ENCODE results near the gene SMU1.

Gene SMU1

GRCh38 chr9:33019797-33020196 lies 56.7 kb downstream of the SMU1 start:
- H3K18ac ChIP-seq (ENCODE audit: low read depth in 1 of 2, low read length in 2 of 2), result no peak overlapping the region
- no peak overlapping the region for H3K23ac ChIP-seq (ENCODE audit: low read length in 2 of 2)
- H3K27me3 ChIP-seq (ENCODE audit: control insufficient read depth in 1 of 2, insufficient read depth in 1 of 2, low read length in 2 of 2), result no peaks in the 10 kb centered on the region
- H2BK12ac ChIP-seq (ENCODE audit: low read length in 2 of 2), result no peak overlapping the region
- no peak overlapping the region for H2BK5ac ChIP-seq (ENCODE audit: low read depth, low read length, poor library complexity, severe bottlenecking)
- no peak overlapping the region for H2BK120ac ChIP-seq (ENCODE audit: low read depth, low read length)
- H2AK5ac ChIP-seq (ENCODE audit: low read length, severe bottlenecking), result no peak overlapping the region
- no peak overlapping the region for H3K27ac ChIP-seq (ENCODE audit: low read length, poor library complexity, severe bottlenecking)
- no peak overlapping the region for H3K14ac ChIP-seq (ENCODE audit: low read length in 2 of 2)
- 98% methylated on average over 22 of the region's 25 CpGs for WGBS
- no peak overlapping the region for H4K8ac ChIP-seq (ENCODE audit: low read length)
- H2AFZ ChIP-seq (ENCODE audit: low read depth, low read length), result no peak overlapping the region
- no peak overlapping the region for H2BK15ac ChIP-seq (ENCODE audit: low read depth, poor library complexity, severe bottlenecking)
- peaks cover 20% of the 10 kb centered on the region for H3K79me1 ChIP-seq (replicated peaks; ENCODE audit: low read length, poor library complexity, severe bottlenecking)
- H3K4ac ChIP-seq (ENCODE audit: low read depth in 1 of 2, low read length in 2 of 2), result no peak overlapping the region
- DNase-seq, result no peak
- H3K9me3 ChIP-seq (ENCODE audit: control insufficient read depth, low read length), result no peaks in the 10 kb centered on the region
- peaks cover 9% of the 10 kb centered on the region for H3K4me1 ChIP-seq (ENCODE audit: control insufficient read depth, insufficient read depth, low read depth, low read length)
- H3K4me3 ChIP-seq (ENCODE audit: insufficient read depth in 1 of 2, low read depth in 1 of 2, low read length in 2 of 2), result no peak overlapping the region
- no peak overlapping the region for H3K4me2 ChIP-seq (ENCODE audit: low read length, poor library complexity, severe bottlenecking)
- H4K91ac ChIP-seq (ENCODE audit: low read length), result no peak overlapping the region
- no peak overlapping the region for H3K9ac ChIP-seq (ENCODE audit: low read length)
- peaks cover 7 to 26% of the 10 kb centered on the region in 2 experiments for H3K36me3 ChIP-seq (ENCODE audit: control insufficient read depth in 1 of 2, insufficient read depth in 2 of 2, low read depth in 1 of 2, low read length in 2 of 2)

- Histone ChIP-seq H3K4me2 (ENCODE audit: low read length, poor library complexity, severe bottlenecking) (no peak overlapping the region), H2BK5ac (ENCODE audit: low read depth, low read length, poor library complexity, severe bottlenecking) (no peak overlapping the region), H3K9ac (ENCODE audit: low read length) (no peak overlapping the region), H3K27ac (ENCODE audit: low read length, poor library complexity, severe bottlenecking) (no peak overlapping the region), H3K36me3 (ENCODE audit: control insufficient read depth in 1 of 2, insufficient read depth in 2 of 2, low read depth in 1 of 2, low read length in 2 of 2) (peaks cover 7 to 26% of the 10 kb centered on the region in 2 experiments), H2BK12ac (ENCODE audit: low read length in 2 of 2) (no peak overlapping the region), H3K18ac (ENCODE audit: low read depth in 1 of 2, low read length in 2 of 2) (no peak overlapping the region), H3K14ac (ENCODE audit: low read length in 2 of 2) (no peak overlapping the region), H3K27me3 (ENCODE audit: control insufficient read depth in 1 of 2, insufficient read depth in 1 of 2, low read length in 2 of 2) (no peaks in the 10 kb centered on the region), H2BK120ac (ENCODE audit: low read depth, low read length) (no peak overlapping the region), H3K4ac (ENCODE audit: low read depth in 1 of 2, low read length in 2 of 2) (no peak overlapping the region), H3K79me1 (replicated peaks; ENCODE audit: low read length, poor library complexity, severe bottlenecking) (peaks cover 19% of the 10 kb centered on the region), H3K4me3 (ENCODE audit: insufficient read depth in 1 of 2, low read depth in 1 of 2, low read length in 2 of 2) (no peak overlapping the region), H2AFZ (ENCODE audit: low read depth, low read length) (no peak overlapping the region), H2BK15ac (ENCODE audit: low read depth, poor library complexity, severe bottlenecking) (no peak overlapping the region), H4K91ac (ENCODE audit: low read length) (no peak overlapping the region), H4K8ac (ENCODE audit: low read length) (no peak overlapping the region), H3K9me3 (ENCODE audit: control insufficient read depth, low read length) (no peaks in the 10 kb centered on the region), H3K4me1 (ENCODE audit: control insufficient read depth, insufficient read depth, low read depth, low read length) (peaks cover 1% of the 10 kb centered on the region), H2AK5ac (ENCODE audit: low read length, severe bottlenecking) (no peak overlapping the region), H3K23ac (ENCODE audit: low read length in 2 of 2) (no peak overlapping the region)
- no peak for DNase-seq
- 96% methylated on average over 1 of the region's 6 CpGs for WGBS
Observed at GRCh38 chr9:33017283-33018041, 59.0 kb downstream of the SMU1 start.

- whole genome bisulfite sequencing, result 100% methylated on average over 1 of the region's 1 CpG
- H3K4me1 ChIP-seq (ENCODE audit: control insufficient read depth, insufficient read depth, low read depth, low read length), result no peaks in the 10 kb centered on the region
- H3K36me3 ChIP-seq (ENCODE audit: control insufficient read depth in 1 of 2, insufficient read depth in 2 of 2, low read depth in 1 of 2, low read length in 2 of 2), result peaks cover 3 to 11% of the 10 kb centered on the region in 2 experiments
- H3K79me1 ChIP-seq (replicated peaks; ENCODE audit: low read length, poor library complexity, severe bottlenecking), result peaks cover 16% of the 10 kb centered on the region
- no peak overlapping the region for H4K8ac ChIP-seq (ENCODE audit: low read length)
- no peak overlapping the region for H2BK120ac ChIP-seq (ENCODE audit: low read depth, low read length)
- no peak overlapping the region for H2BK15ac ChIP-seq (ENCODE audit: low read depth, poor library complexity, severe bottlenecking)
- H3K4ac ChIP-seq (ENCODE audit: low read depth in 1 of 2, low read length in 2 of 2), result no peak overlapping the region
- no peak overlapping the region for H4K91ac ChIP-seq (ENCODE audit: low read length)
- no peak overlapping the region for H3K18ac ChIP-seq (ENCODE audit: low read depth in 1 of 2, low read length in 2 of 2)
- no peak overlapping the region for H3K14ac ChIP-seq (ENCODE audit: low read length in 2 of 2)
- H3K27ac ChIP-seq (ENCODE audit: low read length, poor library complexity, severe bottlenecking), result no peak overlapping the region
- H2BK5ac ChIP-seq (ENCODE audit: low read depth, low read length, poor library complexity, severe bottlenecking), result no peak overlapping the region
- no peak overlapping the region for H3K4me2 ChIP-seq (ENCODE audit: low read length, poor library complexity, severe bottlenecking)
- no peak overlapping the region for H2AK5ac ChIP-seq (ENCODE audit: low read length, severe bottlenecking)
- H3K23ac ChIP-seq (ENCODE audit: low read length in 2 of 2), result no peak overlapping the region
- H2AFZ ChIP-seq (ENCODE audit: low read depth, low read length), result no peak overlapping the region
- H2BK12ac ChIP-seq (ENCODE audit: low read length in 2 of 2), result no peak overlapping the region
- H3K9me3 ChIP-seq (ENCODE audit: control insufficient read depth, low read length), result no peaks in the 10 kb centered on the region
- H3K27me3 ChIP-seq (ENCODE audit: control insufficient read depth in 1 of 2, insufficient read depth in 1 of 2, low read length in 2 of 2), result no peaks in the 10 kb centered on the region
- no peak for DNase-seq
- no peak overlapping the region for H3K9ac ChIP-seq (ENCODE audit: low read length)
- H3K4me3 ChIP-seq (ENCODE audit: insufficient read depth in 1 of 2, low read depth in 1 of 2, low read length in 2 of 2), result no peak overlapping the region
Observed at GRCh38 chr9:33014665-33015014, 61.8 kb downstream of the SMU1 start.

- Histone ChIP-seq H4K91ac (ENCODE audit: low read length) (no peak overlapping the region), H3K4me2 (ENCODE audit: low read length, poor library complexity, severe bottlenecking) (no peak overlapping the region), H3K23ac (ENCODE audit: low read length in 2 of 2) (no peak overlapping the region), H3K79me1 (replicated peaks; ENCODE audit: low read length, poor library complexity, severe bottlenecking) (peaks cover 16% of the 10 kb centered on the region), H2AK5ac (ENCODE audit: low read length, severe bottlenecking) (no peak overlapping the region), H3K4me3 (ENCODE audit: insufficient read depth in 1 of 2, low read depth in 1 of 2, low read length in 2 of 2) (no peak overlapping the region), H3K4me1 (ENCODE audit: control insufficient read depth, insufficient read depth, low read depth, low read length) (no peaks in the 10 kb centered on the region), H3K27ac (ENCODE audit: low read length, poor library complexity, severe bottlenecking) (no peak overlapping the region), H3K27me3 (ENCODE audit: control insufficient read depth in 1 of 2, insufficient read depth in 1 of 2, low read length in 2 of 2) (no peaks in the 10 kb centered on the region), H3K4ac (ENCODE audit: low read depth in 1 of 2, low read length in 2 of 2) (no peak overlapping the region), H2BK120ac (ENCODE audit: low read depth, low read length) (no peak overlapping the region), H3K9ac (ENCODE audit: low read length) (no peak overlapping the region), H2AFZ (ENCODE audit: low read depth, low read length) (no peak overlapping the region), H3K9me3 (ENCODE audit: control insufficient read depth, low read length) (no peaks in the 10 kb centered on the region), H2BK15ac (ENCODE audit: low read depth, poor library complexity, severe bottlenecking) (no peak overlapping the region), H4K8ac (ENCODE audit: low read length) (no peak overlapping the region), H3K36me3 (ENCODE audit: control insufficient read depth in 1 of 2, insufficient read depth in 2 of 2, low read depth in 1 of 2, low read length in 2 of 2) (peaks cover 0 to 8% of the 10 kb centered on the region in 2 experiments), H2BK5ac (ENCODE audit: low read depth, low read length, poor library complexity, severe bottlenecking) (no peak overlapping the region), H2BK12ac (ENCODE audit: low read length in 2 of 2) (no peak overlapping the region), H3K18ac (ENCODE audit: low read depth in 1 of 2, low read length in 2 of 2) (no peak overlapping the region), H3K14ac (ENCODE audit: low read length in 2 of 2) (no peak overlapping the region)
- WGBS, result 88% methylated on average over 2 of the region's 2 CpGs
- no peak for DNase-seq
Observed at GRCh38 chr9:33013962-33014664, 62.4 kb downstream of the SMU1 start.
